NCI-H1092 (cell line): Measurements from ENCODE around the gene ARID1B.
"Not testable (repeated sequence)": the region's sequence is repeated elsewhere in the genome, so short reads cannot be mapped to it uniquely, and the experiment has no call there.

ENCODE experiments used
- DNase-seq: peaks from one replicate; lab custom pipeline; 2025; lab: John Stamatoyannopoulos, UW

The ARID1B gene

DNA sequence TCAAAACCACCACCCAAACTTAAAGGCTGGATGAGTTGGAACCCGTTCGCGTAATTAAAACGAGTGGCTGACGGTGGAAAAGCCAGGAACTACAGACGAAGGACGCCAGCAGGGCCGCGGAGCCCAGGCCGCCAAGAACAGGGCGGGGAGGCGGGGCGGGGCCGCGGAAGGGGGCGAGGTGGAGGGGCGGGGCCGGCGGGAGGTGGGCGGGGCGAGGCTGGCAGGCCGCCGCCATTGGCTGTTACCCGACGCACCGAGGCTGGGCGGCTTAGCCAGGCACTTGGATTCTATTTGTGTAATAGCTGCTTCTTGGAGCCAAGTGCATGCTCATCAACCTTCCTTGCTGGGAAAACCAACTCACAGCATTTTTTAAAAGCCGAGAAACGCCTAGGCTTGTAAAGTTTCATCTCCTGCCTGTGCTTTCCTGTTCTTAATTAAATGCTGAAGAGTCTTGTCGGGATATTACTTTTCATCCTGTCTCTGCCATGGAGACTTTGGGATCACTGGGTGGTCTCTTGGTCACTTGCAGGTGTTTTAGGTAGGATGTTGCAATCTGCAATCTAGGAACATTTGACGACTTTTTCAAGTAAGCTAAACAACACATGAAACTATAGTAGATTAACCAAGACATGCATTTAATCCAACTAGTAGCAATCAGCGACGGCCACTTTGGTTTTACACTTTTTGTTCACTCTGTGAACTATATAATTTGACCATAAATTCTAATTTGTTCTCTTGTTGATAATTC is 245.0 kb downstream of the ARID1B start:
- peak; percentile 68 for DNase-seq

DNA sequence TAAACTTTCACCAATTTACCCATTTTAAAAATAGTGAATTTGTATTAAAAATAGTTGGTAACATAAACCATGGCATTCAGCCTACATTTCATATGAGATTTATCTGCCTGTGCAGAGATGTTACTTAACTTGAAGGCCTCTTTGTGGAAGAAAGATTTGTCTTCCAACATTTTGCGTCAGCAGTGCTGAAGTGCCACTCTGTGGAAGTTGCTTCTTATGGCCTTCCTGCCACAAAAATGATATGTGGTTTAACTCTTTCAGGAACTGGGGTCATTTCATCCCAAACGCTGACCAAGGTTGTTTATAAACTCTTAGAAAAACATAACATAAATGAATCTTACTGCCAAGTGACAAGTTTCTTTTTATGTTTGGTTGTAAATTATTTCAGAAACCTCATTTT is 246.8 kb downstream of the ARID1B start:
- DNase-seq: no peak

DNA sequence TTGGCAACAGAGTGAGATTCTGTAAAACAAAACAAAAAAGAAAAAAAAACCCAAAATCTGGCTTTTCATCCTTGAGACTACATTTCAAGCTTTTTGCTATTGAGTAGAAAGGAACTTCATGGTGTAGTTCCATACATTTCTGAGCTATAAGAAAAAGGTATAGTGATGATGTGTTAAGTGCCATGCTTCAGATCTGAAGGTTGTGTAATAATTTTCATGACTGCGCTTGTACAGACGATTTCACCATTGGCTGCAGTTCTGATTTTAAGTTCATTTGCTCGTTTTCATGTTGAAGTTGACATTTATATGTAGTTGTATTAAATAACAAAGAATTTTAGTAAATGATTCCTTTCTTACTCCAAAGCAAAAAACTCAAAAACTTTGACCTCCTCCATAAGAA is 247.6 kb downstream of the ARID1B start:
- DNase-seq: no peak

DNA sequence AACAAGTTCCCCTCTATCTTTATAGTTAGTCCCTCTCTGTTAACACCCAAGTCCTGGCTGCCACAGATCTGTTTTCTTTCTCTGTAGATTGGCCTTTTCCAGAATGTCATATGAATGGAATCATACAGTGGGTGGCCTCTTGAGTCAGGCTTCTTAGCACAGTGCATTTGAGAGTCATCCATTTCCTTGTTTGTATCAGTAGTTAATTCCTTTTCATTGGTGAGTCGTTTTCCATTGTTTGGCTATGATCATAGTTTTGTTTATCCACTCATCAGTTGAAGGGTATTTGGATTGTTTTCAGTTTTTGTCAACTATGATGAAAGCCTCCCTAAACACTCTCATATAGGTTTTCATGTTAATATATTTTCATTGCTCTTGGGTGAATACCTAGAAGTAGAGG is 248.3 kb downstream of the ARID1B start:
- no peak for DNase-seq

DNA sequence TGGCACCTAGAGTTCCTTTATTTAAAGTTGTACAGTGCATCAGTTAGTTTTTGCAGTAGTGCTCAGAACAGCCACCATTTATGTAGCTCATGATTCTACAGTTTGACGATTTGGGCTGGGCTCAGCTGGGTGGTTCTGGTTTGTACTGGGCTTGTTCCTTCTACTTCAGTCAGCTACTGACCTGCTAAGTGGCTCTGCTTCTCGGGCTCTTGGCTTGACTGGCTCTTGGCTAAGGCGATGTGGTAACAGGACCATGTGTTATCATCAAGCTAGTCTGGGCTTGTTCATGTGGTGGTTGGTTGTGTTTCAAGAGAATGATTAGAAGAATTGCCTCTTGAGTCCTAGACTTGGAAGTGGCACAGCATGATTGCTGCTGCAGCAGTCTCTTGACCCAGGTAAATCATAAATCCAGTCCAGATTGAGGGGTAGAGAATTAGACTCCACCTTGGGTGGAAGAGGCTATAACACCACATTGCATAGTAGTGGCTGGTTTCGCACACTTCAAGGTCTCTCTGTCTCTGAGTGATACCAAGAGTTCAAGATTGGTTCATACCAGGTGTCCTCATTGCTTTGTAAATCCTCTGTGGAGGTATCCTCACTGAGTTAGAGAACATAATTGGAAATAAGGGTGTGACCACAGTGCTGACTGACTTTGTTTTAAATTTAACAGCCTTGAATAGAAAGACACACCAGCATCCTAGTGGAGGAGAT is 253.0 kb downstream of the ARID1B start:
- no peak for DNase-seq

DNA sequence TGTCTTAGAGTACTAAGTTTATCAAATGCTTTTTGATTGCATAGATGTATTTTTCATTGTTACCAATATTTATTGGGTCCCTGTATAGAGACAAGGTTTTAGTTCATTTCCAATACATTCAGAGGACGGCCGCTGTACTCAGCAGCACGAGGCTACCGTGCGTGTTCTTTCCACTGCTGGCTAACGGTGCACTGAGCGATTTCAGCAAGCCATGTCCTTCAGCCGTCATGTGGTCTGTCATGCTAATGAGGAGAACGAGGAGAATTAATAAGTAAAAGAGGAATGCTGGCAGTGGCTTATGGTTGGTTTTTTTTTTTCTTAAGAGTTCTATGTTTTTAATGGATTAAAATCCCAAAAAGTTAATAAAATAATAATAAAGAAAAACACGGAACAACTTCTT is 253.6 kb downstream of the ARID1B start:
- DNase-seq: no peak

DNA sequence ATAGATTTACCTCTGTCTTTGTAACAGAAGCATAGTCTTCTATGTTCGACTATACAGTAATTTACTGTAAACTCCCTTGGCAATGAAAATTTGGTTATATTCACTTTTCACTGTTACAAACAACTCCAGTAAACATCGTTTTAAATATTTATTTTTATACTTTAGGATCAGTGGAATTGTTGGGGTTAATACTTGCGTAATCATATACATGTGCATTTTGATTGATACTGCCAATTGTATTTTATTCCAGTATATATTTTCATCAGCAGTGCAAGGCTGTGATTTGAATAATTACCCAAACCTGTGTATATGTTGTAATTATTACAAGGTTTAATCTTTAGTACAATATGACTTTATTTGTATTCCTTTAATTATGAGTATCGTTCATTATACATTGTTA is 255.7 kb downstream of the ARID1B start:
- DNase-seq: no peak

DNA sequence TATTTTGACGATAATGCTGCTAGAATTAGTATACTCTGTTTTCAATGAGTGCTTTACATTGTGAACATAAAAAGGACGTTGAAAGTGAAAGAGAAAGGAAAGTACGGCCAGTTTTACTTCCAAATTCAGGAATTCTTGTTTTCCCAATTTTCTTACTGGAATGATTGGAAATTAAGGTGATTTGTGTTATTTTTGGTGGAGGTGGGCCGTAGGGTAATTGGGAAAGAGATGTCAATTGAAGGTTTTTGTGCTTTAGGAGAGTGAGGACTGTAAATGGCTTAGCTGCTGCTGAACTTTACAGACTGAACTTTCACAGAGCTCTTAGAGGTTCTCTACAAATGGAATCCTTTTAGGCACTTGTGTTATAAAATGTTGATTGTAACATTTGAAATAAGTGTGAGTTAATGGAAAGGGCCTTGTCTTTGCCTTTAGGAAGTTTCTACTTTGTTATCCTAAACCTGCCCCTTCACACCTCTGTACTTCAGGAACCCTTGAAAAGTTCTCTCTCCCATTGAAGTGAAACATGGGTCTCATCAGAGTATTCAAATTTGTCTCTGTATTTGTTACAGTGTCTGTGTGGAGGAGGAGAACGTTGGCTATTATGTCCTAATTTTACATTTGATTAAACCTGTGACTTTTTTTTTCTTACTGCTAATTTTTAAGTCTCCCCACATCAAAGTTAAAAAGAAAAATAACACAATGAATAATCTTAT is 256.4 kb downstream of the ARID1B start:
- DNase-seq: no peak

DNA sequence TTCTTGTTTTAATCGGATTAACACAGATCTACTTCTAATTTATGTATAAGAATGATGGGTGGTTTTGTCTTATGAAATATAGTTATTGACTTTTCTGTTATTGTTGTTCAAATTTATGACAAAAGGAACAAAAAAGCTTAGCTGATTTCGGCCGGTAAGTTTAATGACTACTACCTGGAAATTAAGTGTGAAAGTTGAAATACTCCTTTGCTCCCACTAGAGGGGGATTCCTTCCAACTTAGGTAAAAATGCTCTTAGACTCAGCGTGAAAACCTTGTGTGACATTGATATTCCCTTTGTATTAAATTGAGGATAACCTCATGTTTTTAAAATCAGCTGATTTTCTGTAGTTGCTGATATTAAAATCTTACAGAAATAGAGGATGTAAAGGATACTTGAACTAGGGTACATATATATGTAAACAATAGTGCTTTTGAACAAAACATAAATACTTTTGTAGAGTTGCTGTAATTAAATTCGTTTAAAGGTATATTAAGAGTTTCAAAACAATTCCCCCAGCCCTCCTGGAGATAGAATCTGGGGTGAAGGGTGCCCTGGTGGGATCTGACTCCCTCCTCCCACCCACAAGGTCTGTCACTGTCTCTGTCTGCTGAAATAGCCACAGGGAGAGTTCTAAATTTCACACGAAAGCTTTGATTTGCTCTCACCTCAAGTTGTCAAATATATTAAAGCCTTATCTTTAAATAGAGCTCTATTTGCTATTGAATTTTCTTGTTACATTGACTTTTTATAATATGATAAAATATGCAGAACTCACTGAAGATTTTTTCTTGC is 257.5 kb downstream of the ARID1B start:
- no peak for DNase-seq

DNA sequence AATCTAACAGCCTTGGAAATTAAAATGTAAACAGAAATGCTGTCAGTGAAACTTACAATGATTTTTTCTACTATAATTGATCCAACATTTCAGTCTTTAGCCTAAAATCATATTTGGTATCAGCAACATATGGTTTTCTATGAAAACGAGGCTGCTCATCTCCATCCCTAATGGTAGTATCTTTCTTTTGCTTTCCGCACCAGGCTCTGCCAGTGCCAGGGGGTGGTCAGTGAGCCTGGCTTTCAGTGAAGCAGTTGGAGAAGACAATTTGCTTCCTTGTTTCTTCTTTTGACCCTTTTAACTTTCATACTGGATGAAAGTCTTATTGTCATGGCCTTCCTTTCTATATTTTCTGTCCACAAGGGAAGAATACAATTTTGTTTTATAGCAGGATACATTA is 258.4 kb downstream of the ARID1B start:
- DNase-seq: no peak

DNA sequence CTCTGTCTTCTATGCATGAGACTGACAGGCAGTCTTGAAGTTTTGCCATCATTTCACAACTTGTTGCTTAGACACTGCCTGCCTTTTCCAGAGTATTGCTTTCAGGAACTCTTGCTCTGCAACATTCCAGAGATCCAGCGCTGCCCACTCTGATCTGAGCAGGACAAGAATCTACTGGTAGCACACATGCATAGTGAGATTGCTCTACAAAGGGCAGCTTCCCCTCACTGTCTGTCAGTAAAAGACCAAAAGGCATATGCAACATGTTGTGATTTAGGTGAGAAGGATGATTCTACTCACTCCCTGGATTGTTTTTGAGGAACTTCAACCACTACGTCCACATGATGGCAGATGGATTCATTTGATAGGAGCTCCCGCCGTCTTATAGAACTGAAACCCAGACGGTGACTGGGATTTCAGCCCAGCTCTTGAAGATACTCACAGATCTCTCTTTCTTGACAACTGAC is 259.1 kb downstream of the ARID1B start:
- DNase-seq: no peak

DNA sequence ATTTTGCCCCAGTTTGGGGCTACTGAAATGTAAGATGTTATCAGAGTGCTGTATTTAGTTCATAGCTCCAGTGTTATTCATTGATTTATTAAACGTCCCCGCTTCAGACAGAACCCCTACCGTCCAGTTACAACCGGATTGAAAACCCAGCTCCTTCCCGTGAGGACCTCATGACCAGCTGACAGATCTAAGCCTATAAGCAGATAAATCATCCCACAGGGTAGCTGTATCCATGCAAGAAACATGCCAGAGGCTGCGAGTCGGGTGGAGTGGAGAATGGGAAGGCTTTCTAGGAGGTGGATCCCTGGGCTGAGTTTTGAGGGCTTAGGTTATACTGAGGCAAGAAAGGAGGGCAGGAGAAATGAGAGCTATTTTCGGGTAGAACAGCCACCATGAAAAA is 260.0 kb downstream of the ARID1B start:
- DNase-seq: no peak

DNA sequence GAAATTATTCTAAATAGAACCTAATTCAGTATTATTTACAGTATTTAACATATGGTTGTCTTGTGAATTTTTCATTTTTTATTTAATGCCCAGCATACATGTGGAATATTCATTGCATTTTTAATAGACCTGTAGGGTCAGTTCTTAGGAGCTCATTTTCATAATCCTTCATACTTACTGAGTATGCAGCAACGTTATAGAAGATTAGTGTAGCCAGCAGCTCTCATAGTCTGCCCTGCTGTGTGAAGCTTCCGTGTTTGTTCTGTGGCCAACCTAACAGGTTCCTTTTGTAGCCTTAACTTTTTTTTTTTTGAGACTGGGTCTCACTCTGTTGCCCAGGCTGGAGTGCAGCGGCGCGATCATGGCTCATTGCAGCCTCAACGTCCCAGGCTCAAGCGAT is 261.4 kb downstream of the ARID1B start:
- no peak for DNase-seq

DNA sequence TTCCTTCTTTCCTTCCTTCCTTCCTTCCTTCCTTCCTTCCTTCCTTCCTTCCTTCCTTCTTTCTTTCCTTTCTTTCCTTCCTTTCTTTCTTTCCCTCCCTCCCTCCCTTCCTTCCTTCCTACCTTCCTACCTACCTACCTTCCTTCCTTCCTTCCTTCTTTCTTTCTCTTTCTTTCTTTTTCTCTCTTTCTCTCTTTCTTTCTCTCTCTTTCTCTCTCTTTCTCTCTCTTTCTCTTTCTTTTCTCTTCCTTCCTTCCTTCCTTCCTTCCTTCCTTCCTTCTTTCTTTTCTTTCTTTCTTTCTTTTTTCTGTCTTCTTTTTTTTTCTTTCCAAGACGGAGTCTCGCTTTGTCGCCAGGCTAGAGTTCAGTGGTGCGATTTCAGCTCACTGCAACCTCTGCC is 262.5 kb downstream of the ARID1B start:
- not testable (repeated sequence) for DNase-seq

DNA sequence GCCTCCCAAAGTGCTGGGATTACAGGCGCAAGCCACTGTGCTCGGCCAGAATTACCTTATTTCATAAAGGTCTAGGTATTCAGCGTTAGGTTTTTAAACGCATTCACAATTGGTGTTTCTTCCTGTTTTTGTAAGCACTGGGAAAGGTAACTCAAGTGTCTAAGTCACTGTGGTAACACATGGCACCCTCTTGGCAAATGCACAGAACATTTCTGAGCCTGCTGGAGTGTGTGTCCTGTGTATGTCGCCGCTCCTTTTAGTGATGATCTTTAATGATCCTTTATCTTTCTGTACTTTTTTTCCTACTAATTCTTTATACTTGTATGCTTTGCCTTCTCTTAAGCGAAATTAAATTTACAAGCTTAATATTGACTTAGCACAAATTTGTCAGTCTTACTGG is 263.0 kb downstream of the ARID1B start:
- DNase-seq: no peak

DNA sequence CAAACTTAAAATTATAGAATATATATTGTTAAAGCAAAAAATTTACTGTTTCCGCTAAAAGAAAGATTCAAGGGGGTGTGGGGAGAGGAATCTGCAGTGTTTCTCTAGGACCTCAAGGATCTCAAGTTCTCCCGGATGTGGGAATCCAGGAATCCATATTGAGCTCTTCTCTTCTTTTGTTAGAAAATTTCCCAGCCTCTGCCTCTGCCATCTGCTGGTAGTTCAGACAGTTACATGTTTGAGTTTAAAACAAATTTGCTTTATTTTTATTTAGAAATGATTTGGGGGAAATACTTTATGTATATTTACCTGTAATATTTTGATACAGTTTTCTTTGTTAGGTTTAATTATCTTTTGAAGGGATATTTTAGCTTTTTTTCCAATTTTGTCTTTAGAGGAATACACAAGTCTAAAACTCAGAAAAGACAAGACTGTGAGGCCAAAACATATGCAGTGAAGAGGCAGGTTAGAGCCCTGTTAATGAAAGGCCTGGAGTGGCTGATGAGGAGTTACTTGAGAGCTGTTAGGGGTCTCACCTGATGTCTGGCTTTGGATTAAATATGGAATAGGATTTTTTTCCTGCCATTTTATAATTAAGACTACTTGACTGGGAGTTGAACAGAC is 268.8 kb downstream of the ARID1B start:
- no peak for DNase-seq

DNA sequence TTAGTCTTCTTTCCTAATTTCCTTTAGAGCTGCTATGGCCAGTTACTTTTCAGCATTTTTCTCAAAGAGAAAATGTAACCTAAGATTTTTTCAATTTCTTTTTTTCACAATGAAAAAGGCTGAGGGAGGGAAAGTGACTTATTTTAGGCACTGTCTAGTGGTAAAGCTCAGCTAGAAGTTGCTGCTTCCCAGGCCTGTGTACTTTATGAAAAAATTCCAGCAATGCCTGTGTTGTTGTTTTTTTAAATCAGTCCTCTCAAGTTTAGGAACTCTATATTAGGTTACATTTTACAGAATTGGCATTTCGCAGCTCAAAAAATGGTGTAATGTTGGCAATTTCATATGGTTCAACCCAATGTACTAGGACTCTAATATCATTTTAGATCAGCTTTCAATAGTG is 269.6 kb downstream of the ARID1B start:
- DNase-seq: no peak

DNA sequence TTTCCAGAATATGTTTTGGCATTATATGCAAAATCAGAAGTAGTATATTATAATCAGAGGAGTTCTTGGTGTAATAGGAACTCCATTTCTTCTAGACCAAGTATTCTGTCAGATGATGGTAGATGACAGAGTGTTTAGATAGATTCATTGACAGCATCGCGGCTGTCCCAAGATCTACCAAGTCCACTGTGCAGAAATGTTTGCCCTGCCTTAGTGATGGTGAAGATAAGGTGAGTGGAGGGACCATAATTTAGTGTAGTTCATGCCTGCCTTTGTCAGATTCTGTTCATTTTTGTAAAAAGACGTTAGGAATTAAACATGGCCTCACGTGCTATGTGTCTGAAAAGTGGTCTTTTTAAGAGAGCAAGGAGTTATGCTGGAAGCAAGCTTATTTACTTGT is 270.1 kb downstream of the ARID1B start:
- no peak for DNase-seq

DNA sequence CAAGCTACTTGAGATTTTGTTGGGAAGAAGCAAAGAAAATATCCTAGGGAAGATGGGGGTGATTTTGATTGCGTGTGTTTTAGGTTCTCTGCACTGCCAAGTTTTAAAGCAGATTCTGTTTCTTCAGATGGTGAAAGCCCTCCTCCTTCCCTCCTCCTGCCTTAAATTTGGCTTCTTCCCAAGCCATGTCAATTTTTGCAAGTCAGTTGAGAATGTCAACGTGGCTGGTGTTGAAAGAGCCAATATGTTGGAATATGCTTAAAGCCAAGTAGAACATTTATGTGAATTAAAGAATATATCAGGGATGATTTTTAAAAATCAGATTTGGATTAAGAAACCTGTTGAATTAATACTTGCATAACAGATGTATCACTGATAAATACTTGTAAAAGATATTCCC is 270.8 kb downstream of the ARID1B start:
- no peak for DNase-seq

DNA sequence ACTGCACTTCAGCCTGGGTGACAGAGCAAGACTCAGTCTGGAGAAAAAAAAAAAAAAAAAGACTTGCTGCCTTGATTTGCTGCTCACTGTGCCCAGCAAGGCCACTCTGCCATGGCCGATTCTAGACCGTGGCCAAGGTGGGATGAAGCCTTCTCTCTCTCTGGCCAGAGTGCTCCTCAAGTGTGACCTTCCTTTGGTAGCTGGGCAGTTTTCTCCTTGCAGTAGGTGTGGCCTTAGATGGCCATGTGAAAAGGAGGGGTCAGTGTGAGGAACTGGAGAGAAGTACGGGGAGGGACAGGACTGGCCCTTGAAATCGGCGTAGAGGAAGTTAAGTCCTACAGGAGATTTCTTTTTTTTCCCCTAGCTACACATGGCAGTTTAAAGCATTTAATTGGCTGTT is 272.0 kb downstream of the ARID1B start:
- no peak for DNase-seq

DNA sequence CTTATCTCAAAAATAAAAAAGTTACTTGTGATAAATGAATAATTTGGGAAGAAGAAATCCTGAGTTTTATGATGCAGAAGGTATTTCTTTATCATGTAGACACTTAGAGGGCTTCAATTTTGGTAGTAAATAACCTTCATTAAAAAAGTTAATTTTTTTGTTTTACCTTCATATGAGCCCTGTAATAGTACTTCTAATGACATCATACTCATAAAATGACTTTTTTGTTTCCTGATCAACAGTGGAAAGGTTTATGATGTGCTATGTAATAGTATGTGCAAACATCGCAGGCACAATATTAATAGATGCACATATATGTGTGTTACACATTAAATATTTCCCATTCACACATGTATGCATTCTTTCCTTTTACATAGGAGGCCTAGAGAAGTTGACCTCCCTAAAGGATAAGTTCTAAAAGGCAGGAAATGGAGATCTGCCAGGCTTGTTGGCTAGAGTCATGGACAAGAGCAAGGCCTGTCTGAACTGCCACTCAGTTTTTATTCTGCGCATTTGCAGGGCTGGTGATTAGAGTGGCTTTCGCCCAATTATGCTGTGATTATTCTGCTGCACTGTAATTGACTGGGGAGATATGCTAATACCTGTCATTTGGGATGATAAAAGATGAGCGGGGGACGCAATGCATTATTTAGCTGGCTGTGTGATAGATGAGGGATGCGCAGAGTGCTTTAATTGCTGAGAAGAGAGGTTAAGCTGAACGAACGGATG is 273.5 kb downstream of the ARID1B start:
- peak; percentile 65 for DNase-seq
